H1 (cell line): ENCODE results near the gene TNFSF15. TPM values are rescaled to one million over a fixed set of nuclear protein-coding genes. Genes with fewer than 3 reads are reported as not detected.

Source experiments
- CTCF ChIA-PET: fragments of 300-600 bp; sonication (Branson Sonifier 250); formaldehyde crosslinking; loops from one replicate; lab custom pipeline; 2021; ENCODE audit not compliant: partially characterized antibody; lab: Charles Lee
- POLR2A ChIA-PET: fragments of 300-600 bp; sonication (Branson Sonifier 250); formaldehyde crosslinking; loops from one replicate; lab custom pipeline; 2021; ENCODE audit warnings: inconsistent platforms; ENCODE audit not compliant: partially characterized antibody; lab: Charles Lee
- DNase-seq, 2 experiments: peaks; one replicate each; pipeline versions ENCODE4 v3.0.0 to v3.0.0-alpha.2; 2010 to 2022; ENCODE audit warnings: low spot score in 2 of 2, low read depth in 1 of 2, mixed read lengths in 1 of 2
- FAIRE-seq: peaks from 2 replicates; lab custom pipeline; 2011; peaks lifted over from hg19 to GRCh38; lab: Jason Lieb, UNC
- H2AFZ ChIP-seq: 2 replicates; pipeline ENCODE4 v1.8.1; 2012; ENCODE audit warnings: low read length, inconsistent platforms
- H2AK5ac ChIP-seq: 2 replicates; pipeline ENCODE4 v1.6.1; 2013; ENCODE audit warnings: low read depth, low read length
- H2BK120ac ChIP-seq: replicated peaks from 2 replicates; pipeline ENCODE3; 2013; ENCODE audit warnings: low read depth, low read length, inconsistent platforms
- H2BK12ac ChIP-seq: 2 replicates; pipeline ENCODE4 v1.6.1; 2013; ENCODE audit warnings: low read depth, low read length
- H2BK15ac ChIP-seq: 2 replicates; pipeline ENCODE4 v1.6.1; 2013; ENCODE audit warnings: low read length
- H2BK20ac ChIP-seq: 2 replicates; pipeline ENCODE4 v1.6.1; 2013; ENCODE audit warnings: low read length
- H2BK5ac ChIP-seq: 2 replicates; pipeline ENCODE4 v1.6.1; 2013; ENCODE audit warnings: low read depth, low read length
- H3K14ac ChIP-seq: 2 replicates; pipeline ENCODE4 v1.6.1; 2013; ENCODE audit warnings: inconsistent platforms; ENCODE audit not compliant: insufficient read length
- H3K18ac ChIP-seq: 2 replicates; pipeline ENCODE4 v1.6.1; 2013; ENCODE audit warnings: low read length; ENCODE audit errors: extremely low read depth
- H3K23ac ChIP-seq: 2 replicates; pipeline ENCODE4 v1.6.1; 2013; ENCODE audit warnings: inconsistent platforms; ENCODE audit not compliant: insufficient read length
- H3K23me2 ChIP-seq: 2 replicates; pipeline ENCODE4 v1.6.1; 2013; ENCODE audit warnings: low read depth, low read length
- H3K27ac ChIP-seq: 2 replicates; pipeline ENCODE4 v1.6.1; 2011; ENCODE audit warnings: low read depth, low read length, inconsistent platforms
- H3K27me3 ChIP-seq, 4 experiments: replicated peaks in 1 of 4; 1 replicate in 1 of 4; 2 replicates in 3 of 4; pipeline versions ENCODE4 v1.6.1 to v1.8.1; 2011 to 2013; ENCODE audit warnings: low read length in 3 of 4, mild to moderate bottlenecking in 3 of 4, inconsistent platforms in 2 of 4, mixed read lengths in 2 of 4, moderate library complexity in 1 of 4; ENCODE audit not compliant: control insufficient read depth in 3 of 4, insufficient read depth in 3 of 4; ENCODE audit errors: extremely low read depth in 1 of 4
- H3K36me3 ChIP-seq, 4 experiments: 2 replicates each; pipeline versions ENCODE4 v1.6.1 to v1.8.1; 2011 to 2013; ENCODE audit warnings: mild to moderate bottlenecking in 4 of 4, low read length in 3 of 4, moderate library complexity in 2 of 4, control low read depth in 1 of 4, inconsistent platforms in 1 of 4; ENCODE audit not compliant: insufficient read depth in 4 of 4, control insufficient read depth in 2 of 4
- H3K4ac ChIP-seq: replicated peaks from 2 replicates; pipeline ENCODE3; 2013; ENCODE audit warnings: low read length, low read depth, mixed read lengths, inconsistent platforms; ENCODE audit not compliant: insufficient read length
- H3K4me1 ChIP-seq, 4 experiments: replicated peaks in 1 of 4; 1 replicate in 1 of 4; 2 replicates in 3 of 4; pipeline versions ENCODE4 v1.6.1 to v1.8.1; 2011 to 2013; ENCODE audit warnings: low read length in 3 of 4, inconsistent platforms in 2 of 4, mixed read lengths in 1 of 4; ENCODE audit not compliant: insufficient read depth in 4 of 4, control insufficient read depth in 3 of 4
- H3K4me2 ChIP-seq, 2 experiments: 2 replicates each; pipeline versions ENCODE4 v1.6.1 to v1.8.1; 2011 to 2013; ENCODE audit warnings: low read depth in 2 of 2, low read length in 2 of 2, control low read depth in 1 of 2, inconsistent platforms in 1 of 2, mild to moderate bottlenecking in 1 of 2; ENCODE audit not compliant: insufficient read depth in 1 of 2
- H3K4me3 ChIP-seq, 4 experiments: fragments of 200-600, 300-600 bp in 1 of 4; sonication (generic), shearing (Covaris generic), sonication (Bioruptor Twin) in 1 of 4; 2 replicates each; pipeline versions ENCODE4 v1.5.1 to v1.8.1; 2011 to 2016; ENCODE audit warnings: low read length in 4 of 4, low read depth in 3 of 4, control low read depth in 2 of 4, inconsistent platforms in 2 of 4, mild to moderate bottlenecking in 2 of 4, mixed read lengths in 1 of 4, moderate library complexity in 1 of 4; ENCODE audit not compliant: insufficient read depth in 2 of 4; ENCODE audit errors: extremely low read depth in 1 of 4
- H3K56ac ChIP-seq: replicated peaks from 2 replicates; pipeline ENCODE3; 2013; ENCODE audit warnings: low read depth, mild to moderate bottlenecking, mixed read lengths, low read length, inconsistent platforms; ENCODE audit not compliant: insufficient read length
- H3K79me1 ChIP-seq: 2 replicates; pipeline ENCODE4 v1.6.1; 2013; ENCODE audit warnings: low read depth, low read length, control low read depth
- H3K79me2 ChIP-seq, 2 experiments: 2 replicates each; pipeline versions ENCODE4 v1.6.1 to v1.8.1; 2012 to 2013; ENCODE audit warnings: low read length in 2 of 2, mild to moderate bottlenecking in 2 of 2, inconsistent platforms in 1 of 2; ENCODE audit not compliant: insufficient read depth in 2 of 2, control insufficient read depth in 1 of 2
- H3K9ac ChIP-seq, 4 experiments: replicated peaks in 1 of 4; 1 replicate in 1 of 4; 2 replicates in 3 of 4; pipeline versions ENCODE4 v1.6.1 to v1.8.1; 2011 to 2013; ENCODE audit warnings: low read depth in 3 of 4, low read length in 3 of 4, control low read depth in 2 of 4, mild to moderate bottlenecking in 2 of 4, moderate library complexity in 2 of 4, inconsistent platforms in 1 of 4; ENCODE audit errors: extremely low read depth in 1 of 4
- H3K9me3 ChIP-seq, 2 experiments: 2 replicates each; pipeline versions ENCODE4 v1.6.1 to v1.8.1; 2012 to 2013; ENCODE audit warnings: mild to moderate bottlenecking in 2 of 2, moderate library complexity in 2 of 2, control low read depth in 1 of 2, inconsistent platforms in 1 of 2, low read depth in 1 of 2, low read length in 1 of 2, mixed read lengths in 1 of 2; ENCODE audit not compliant: insufficient read depth in 2 of 2
- H4K20me1 ChIP-seq, 2 experiments: replicated peaks in 1 of 2; 2 replicates each; pipeline versions ENCODE3 to v1.8.1; 2011 to 2013; ENCODE audit warnings: inconsistent platforms in 2 of 2, low read length in 2 of 2, mild to moderate bottlenecking in 1 of 2; ENCODE audit not compliant: insufficient read depth in 2 of 2, control insufficient read depth in 1 of 2
- H4K5ac ChIP-seq: 2 replicates; pipeline ENCODE4 v1.6.1; 2013; ENCODE audit warnings: low read length, low read depth, mixed read lengths, inconsistent platforms; ENCODE audit not compliant: insufficient read length
- H4K8ac ChIP-seq: 2 replicates; pipeline ENCODE4 v1.8.0; 2013; ENCODE audit warnings: mild to moderate bottlenecking, moderate library complexity, low read length, inconsistent platforms; ENCODE audit not compliant: insufficient read depth; ENCODE audit errors: extremely low read depth
- H4K91ac ChIP-seq: replicated peaks from 2 replicates; pipeline ENCODE3; 2013; ENCODE audit warnings: low read length, mixed read lengths, inconsistent platforms; ENCODE audit not compliant: insufficient read length
- KDM1A ChIP-seq: fragments of 200-600, 300-600 bp; sonication (generic); IDR thresholded peaks from 2 replicates; pipeline ENCODE4 v1.7.1; 2016; ENCODE audit warnings: mild to moderate bottlenecking, low read length, borderline replicate concordance
- RNF2 ChIP-seq: fragments of 200-900, 300-1000 bp; sonication (generic); IDR thresholded peaks from 2 replicates; pipeline ENCODE4 v1.7.1; 2016; ENCODE audit warnings: borderline replicate concordance, low read depth, mild to moderate bottlenecking, antibody characterized with exemption, low read length; ENCODE audit not compliant: poor library complexity, severe bottlenecking; ENCODE audit errors: missing control alignments
- SAP30 ChIP-seq: fragments of 300-600 bp; sonication (generic); IDR thresholded peaks from 2 replicates; pipeline ENCODE4 v1.7.1; 2012; ENCODE audit warnings: low read length, moderate library complexity, mild to moderate bottlenecking, inconsistent platforms; ENCODE audit not compliant: insufficient read depth, insufficient replicate concordance
- TCF12 ChIP-seq: IDR thresholded peaks from 2 replicates; pipeline ENCODE4 v1.6.1; 2011; ENCODE audit warnings: low read depth, mild to moderate bottlenecking, low read length
- WGBS, 2 experiments: shearing (Covaris generic) in 1 of 2; methylation state at CpG; one replicate each; pipeline versions ENCODE4 v1.1.6 to v1.1.7; 2013 to 2015; ENCODE audit warnings: low lambda C conversion rate in 2 of 2, mixed read lengths in 2 of 2, inconsistent platforms in 1 of 2, low coverage in 1 of 2, missing lambda C conversion rate in 1 of 2; ENCODE audit not compliant: insufficient replicate concordance in 2 of 2, insufficient coverage in 1 of 2, insufficient read length in 1 of 2; ENCODE audit errors: extremely low coverage in 1 of 2, missing lambda C conversion rate in 1 of 2; 5-methylcytosine and 5-hydroxymethylcytosine counted together
- polyA plus RNA-seq, 7 experiments: library from polyadenylated mRNA; depleted of rRNA in 3 of 7; stranded (reverse) in 5 of 7; unstranded in 2 of 7; fragments of >200 nt in 5 of 7; fragments of 200-250 nt in 2 of 7; gene quantifications; 1 replicate in 5 of 7; 2 replicates in 1 of 7; 4 replicates in 1 of 7; pipeline versions ENCODE4 v1.2.1 to v1.2.3, GENCODE V29; 2011 to 2013; ENCODE audit warnings: missing spikeins in 2 of 7, mixed read lengths in 2 of 7
- total RNA-seq: library from RNA; stranded (reverse); fragmentation: NEBNext Ultra II Directional; extraction: Animal tissue kit (Norgen Biotek cat#: 25700); gene quantifications from 2 replicates; pipeline ENCODE4 v1.2.1, GENCODE V29; 2021

TNFSF15 gene
- total and polyA plus RNA-seq, 2 of the 8 experiments (the other 6 are each of a cell fraction or from before 2014, with no cell fraction given): 0.09 to 0.17 TPM

DNA sequence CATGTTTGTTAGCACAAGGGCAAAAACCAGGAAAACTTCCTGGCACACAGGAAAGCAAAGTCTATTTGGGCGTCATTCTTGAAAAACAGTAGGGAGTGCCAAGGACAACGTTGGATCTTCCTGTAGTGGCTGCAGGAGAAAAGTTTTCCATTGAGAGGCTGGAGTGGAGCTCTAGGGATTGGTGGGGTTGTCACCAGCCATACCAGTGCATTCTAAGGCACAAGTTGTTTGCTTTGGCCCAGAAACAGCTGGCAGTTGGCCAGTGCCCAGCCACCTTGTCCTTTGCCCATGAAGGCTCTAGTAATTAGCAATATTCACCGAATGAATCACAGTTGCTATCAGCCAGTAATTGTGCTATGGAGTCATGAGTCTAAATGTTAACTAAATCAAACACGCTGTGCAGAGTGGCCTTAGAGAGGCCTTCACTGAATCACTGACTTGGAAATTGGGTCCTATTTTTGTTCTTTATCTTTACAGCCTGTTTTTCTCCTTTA is 26.4 kb downstream of the TNFSF15 start:
- Histone ChIP-seq H3K27me3 (no peaks in the 10 kb centered on the region), H4K20me1 (no peaks in the 10 kb centered on the region), H3K18ac (no peak overlapping the region), H2BK20ac (no peak overlapping the region), H2BK5ac (no peak overlapping the region), H2BK15ac (no peak overlapping the region), H3K79me1 (no peaks in the 10 kb centered on the region), H4K5ac (no peak overlapping the region), H4K8ac (no peak overlapping the region), H2AFZ (no peak overlapping the region), H3K4me1 (no peaks in the 10 kb centered on the region), H3K36me3 (no peaks in the 10 kb centered on the region), H3K79me2 (no peaks in the 10 kb centered on the region), H3K23ac (no peak overlapping the region), H3K9ac (no peak overlapping the region), H2AK5ac (no peak overlapping the region), H2BK120ac (no peak overlapping the region), H3K27ac (no peak overlapping the region), H4K91ac (no peak overlapping the region), H2BK12ac (no peak overlapping the region), H3K56ac (no peak overlapping the region), H3K9me3 (no peaks in the 10 kb centered on the region), H3K4ac (no peak overlapping the region), H3K14ac (no peak overlapping the region), H3K23me2 (no peaks in the 10 kb centered on the region), H3K4me2 (no peak overlapping the region), H3K4me3 (no peak overlapping the region)
- ChIA-PET CTCF (interaction anchor here (0.5 to 0.9 kb wide), 2 partner anchors 9 kb away, joined by 3 to 6 read pairs; no protein-coding TSS in a partner anchor), POLR2A (interaction anchor here (1.1 kb wide), 1 partner anchor 13 kb away, joined by 3 read pairs; no protein-coding TSS in a partner anchor)
- TF ChIP-seq RNF2 (no peak), SAP30 (no peak), TCF12 (no peak), KDM1A (no peak)
- 83% methylated on average over 4 of the region's 4 CpGs; no CpG with 5 or more reads in 1 of the 2 experiments for whole genome bisulfite sequencing, 2 experiments
- FAIRE-seq (no peak), DNase-seq (no peak)
